SW480 (cell line): ENCODE data around the gene OR4E1.
A peak's percentile ranks its signal among the peaks of the same experiment; 100 is the strongest.
"Not testable (repeated sequence)": the region's sequence is repeated elsewhere in the genome, so short reads cannot be mapped to it uniquely, and the experiment has no call there.

ENCODE experiments used
- DNase-seq: peaks from one replicate; pipeline ENCODE4 v3.0.0-alpha.2; 2016; ENCODE audit warnings: low spot score

The OR4E1 gene, protein sequence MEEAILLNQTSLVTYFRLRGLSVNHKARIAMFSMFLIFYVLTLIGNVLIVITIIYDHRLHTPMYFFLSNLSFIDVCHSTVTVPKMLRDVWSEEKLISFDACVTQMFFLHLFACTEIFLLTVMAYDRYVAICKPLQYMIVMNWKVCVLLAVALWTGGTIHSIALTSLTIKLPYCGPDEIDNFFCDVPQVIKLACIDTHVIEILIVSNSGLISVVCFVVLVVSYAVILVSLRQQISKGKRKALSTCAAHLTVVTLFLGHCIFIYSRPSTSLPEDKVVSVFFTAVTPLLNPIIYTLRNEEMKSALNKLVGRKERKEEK

DNA sequence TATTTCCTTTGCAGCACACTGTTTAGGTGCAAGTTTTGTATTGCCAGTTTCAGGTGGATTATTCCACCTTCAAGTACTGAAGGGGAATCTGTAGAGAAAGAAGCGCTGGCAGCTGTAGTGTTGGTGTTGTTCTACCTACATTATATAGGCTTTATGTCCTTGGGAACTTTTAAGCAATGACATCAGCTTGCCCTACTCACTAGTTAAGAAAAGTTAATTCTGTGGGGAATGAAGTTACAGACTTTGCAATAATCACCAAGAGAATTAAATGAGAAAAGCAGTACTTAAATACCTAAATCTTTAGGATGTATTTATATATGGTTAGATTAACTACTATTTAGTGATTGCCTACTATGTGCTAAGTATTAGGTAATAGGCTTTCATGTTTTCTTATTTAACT, at the start of gene OR4E1:
Gene OR4E1, minus strand, starts transcription at position 101 of the 400 bp plus-strand sequence. CDS start 2,883 bp downstream, outside the sequence.
- DNase-seq = no peak

DNA sequence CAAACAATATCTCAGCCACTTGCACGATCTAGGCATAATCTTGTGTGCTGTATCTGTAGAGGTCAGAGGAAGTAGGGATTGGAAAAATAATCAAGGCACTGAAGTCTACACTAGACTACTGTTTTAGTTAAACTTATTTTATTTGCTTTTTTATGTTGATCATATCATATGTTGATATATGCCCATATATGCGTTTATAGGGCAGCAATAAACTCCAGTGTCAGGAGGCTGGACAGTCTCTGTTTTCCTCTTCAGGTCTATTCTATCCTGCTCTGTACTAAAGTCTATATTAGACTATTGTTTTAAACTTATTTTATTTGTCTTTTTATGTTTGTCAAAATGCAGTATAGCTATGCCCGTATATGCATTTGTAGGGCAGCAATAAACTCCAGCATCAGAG, 47.9 kb upstream of the OR4E1 start:
- no peak for DNase-seq

DNA sequence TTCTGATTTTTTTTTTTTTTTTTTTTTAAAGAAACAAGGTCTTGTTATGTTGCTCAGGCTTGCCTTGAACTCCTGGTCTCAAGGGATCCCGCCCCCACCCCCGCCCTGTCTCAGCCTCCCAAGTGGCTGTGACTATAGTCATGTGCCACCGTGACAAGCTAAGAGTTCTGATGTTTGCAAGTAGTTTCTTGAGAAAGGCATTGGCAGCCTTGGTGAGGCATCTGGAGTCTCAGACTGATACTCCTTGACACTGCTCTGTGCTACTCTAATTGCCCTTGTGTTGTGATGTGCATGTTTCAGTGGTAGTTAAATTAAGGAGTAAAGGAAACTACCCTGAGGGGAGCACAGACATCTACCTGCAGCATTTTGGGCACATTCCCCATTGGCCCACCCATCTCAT, 46.2 kb upstream of the OR4E1 start:
- DNase-seq = no peak

DNA sequence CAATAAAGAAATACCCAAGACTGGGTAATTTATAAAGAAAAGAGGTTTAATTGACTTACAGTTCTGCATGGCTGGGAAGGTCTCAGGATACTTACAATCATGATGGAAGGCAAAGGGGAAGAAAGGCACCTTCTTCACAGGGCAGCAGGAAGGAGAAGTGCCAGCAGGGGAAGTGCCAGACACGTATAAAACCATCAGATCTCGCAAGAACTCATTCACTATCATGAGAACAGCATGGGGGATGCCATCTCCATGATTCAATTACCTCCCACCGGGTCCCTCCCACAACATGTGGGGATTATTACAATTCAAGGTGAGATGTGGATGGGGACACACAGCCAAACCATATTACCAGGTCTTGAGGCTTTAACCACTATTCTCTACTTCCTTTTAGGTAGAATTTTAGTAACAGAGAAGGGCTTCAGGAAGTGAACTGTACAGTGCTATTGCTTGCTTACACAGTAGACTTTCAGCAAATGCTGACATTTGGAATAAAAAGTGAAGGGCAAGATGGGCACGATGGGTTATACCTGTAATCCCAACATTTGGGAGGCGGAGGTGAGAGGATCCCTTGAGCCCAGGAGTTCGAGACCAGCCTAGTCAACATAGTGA, 40.8 kb upstream of the OR4E1 start:
- no peak for DNase-seq

DNA sequence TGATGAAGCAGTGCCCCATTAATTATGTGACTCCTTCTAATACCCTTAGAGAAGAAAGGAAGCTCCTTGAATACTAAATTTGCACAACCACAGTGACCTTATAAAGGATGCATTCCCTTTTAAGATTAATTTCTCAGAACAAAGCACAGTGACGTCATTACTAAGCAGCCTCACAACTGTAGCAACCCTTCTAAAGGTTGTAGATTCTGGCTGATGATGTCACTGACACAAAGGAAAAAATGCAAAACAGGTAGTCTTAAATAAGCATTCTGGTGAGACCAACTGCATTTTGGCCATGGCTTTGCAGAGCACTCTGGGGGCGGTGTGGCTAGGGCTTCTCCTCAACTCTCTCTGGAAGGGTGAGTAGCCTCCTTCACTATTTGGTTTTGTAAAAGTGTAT, 38.4 kb upstream of the OR4E1 start:
- DNase-seq = no peak

DNA sequence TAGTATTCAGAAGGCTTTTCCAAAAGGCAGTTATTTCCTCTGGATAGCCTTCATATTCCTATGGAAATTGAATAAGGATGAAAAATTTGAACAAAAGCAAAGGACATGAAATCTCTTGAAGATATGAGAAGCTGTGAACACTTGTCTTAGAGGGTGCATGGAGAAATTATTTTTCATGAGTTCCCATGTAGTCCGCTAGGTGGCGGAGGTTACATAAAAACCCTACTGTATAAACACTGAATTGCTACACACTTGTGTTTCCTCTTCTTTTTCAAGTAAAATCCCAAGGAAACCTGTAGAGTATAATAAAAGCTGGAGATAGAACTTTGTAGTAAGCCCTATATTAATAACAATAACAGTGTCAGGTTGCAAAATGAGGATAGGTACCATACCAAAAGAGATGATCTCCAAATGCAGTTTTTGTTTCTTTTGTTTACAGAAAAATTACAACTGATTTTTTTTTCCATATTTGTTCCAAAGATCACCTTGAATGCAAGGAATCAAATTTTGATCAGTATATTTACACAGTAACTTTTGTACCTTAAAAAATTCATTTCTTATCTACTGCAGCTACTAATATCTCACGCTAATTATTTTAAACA, 37.8 kb upstream of the OR4E1 start:
- DNase-seq = peak; percentile 18

DNA sequence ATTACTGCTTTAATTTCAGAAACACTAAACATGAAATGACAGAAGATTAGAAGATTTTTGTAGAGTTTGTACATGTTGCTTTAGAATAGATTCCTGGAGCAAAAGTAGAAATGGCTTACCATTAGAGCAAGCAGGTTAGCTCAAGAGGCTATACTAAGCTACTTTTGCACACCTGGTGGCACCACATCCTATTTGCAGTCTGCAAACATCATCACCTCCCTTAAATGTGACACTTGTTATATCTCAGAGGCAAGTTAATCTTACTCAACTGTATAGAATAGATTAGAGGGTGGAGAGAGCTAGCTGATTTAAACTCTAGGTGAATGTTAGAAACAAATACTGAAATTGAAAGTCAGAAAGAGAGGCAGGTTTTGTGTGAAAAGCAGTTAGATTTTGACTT, 30.7 kb upstream of the OR4E1 start:
- DNase-seq = no peak

DNA sequence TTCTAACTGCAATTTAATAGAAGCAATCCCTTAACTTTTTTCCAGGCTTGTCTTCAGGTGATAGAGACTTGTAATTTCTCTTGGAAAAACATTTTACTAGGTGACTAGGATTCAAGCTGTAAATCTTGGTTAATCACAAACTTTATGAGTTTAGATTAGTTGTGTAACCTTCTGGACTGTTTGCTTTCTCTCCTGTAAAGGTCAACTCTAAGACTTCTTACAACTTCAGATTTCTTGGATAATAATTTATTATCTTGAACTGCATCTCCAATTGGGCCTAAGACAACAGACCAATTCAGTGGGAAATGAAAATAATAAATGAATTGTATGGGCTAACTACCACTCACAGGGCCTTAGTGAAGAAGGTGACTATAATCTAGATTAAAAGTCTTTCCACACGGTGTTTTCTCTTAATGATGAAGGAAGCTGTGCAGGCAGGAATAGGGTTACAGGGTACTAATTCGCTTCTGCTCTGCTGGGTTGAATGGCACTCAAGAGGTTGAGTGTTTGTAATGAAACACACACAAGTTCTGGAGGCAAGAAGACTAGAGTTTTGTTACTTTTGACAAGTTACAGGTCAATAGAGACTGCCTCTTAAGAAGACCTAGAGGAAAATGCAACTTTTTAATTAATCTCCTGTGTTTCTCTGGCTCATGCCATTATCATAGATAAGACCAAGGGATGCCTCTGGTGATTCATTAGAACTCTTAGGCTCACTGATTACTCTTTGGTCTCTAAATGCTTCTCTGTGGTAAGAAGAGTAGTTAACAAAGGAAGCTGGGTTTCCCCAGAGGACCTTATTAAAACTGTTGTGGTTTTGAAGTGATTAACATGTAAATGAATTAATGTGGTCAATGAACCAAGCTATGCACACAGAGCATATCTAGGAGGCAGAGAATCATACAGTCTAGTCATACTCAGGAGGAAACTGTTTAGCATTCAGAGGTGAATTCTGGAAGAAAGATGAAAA, 30.0 kb upstream of the OR4E1 start:
- DNase-seq = no peak

DNA sequence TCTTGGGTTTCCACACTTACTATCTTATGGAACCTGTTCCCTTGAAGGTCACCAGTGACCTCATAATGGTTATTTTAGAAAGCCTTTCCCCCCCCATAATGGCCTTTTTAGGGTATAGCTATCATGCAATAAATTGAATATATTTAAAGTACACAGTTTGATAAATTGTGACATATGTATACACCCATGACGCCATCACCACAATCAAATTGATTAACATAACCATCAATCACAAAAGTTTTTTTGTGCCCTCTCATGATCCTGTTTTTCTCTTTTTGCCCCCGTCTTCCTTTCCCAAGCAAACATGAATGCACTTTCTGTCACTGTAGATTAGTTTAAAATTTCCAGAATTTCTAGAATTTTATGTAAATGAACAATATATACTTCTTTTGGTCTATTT, 28.7 kb upstream of the OR4E1 start:
- DNase-seq = no peak

DNA sequence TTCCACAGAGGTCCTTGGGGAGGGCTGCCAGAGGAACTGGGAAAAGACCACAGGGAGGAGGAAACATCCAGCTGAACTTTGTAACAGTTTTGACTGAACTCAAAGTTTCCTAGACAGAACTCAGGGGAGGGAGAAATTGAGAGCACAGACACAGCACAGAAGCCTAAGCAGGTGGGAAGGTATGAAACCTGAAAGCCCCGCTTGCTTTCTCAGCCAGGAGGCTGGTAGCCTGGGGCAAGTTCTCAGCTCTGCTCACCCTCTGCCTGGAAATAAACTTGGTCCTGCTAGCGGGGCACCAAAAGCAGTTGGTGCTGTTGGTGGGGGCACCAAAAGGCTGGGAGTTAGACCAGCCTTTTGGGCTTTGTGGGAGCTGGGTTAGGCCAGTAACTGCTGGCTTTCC, 25.9 kb upstream of the OR4E1 start:
- DNase-seq = no peak

DNA sequence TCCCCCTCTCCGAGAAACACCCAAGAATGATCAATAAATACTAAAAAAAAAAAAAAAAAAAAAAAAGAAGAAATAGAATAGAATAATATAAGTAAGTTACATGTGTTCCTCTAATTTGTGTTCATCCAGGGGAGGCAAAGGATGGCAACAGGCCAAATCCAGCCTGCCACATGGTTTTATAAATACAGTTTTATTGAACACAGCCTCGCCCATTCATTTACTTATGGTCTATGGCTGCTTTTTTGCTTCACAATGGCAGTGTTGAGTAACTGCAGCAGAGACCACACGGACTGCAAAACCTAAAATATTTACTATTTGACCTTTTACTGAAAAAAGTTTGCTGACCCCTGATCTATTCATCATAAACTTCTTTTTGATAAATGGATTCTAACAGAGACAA, 24.9 kb upstream of the OR4E1 start:
- not testable (repeated sequence) for DNase-seq

DNA sequence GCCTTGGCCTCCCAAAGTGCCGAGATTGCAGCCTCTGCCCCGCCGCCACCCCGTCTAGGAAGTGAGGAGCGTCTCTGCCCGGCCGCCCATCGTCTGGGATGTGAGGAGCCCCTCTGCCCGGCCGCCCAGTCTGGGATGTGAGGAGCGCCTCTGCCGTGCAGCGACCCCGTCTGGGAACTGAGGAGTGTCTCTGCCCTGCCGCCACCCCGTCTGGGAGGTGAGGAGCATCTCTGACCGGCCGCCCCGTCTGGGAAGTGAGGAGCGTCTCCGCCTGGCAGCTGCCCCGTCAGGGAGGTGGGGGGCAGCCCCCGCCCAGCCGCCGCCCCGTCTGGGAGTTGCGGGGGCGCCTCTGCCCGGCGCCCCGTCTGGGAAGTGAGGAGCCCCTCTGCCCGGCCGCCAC, 24.0 kb upstream of the OR4E1 start:
- not testable (repeated sequence) for DNase-seq

DNA sequence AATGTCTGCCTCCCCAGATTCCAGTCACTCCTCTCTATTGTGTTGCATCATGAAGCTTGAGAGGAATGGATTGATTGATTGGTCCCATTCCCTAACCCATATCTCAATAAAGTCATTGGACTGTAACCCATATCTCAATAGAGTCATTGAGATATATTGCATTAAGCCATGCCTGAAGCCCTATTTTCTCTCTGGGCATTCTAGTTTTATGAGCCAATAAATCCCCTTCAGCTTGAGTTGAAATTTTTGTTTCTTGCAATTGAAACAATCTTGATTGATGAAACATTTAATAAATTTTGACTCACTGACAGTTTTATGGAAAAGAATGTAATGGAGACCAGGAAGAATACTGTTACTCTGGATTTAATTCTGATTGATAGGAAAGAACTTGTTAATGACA, 20.8 kb upstream of the OR4E1 start:
- DNase-seq = no peak

DNA sequence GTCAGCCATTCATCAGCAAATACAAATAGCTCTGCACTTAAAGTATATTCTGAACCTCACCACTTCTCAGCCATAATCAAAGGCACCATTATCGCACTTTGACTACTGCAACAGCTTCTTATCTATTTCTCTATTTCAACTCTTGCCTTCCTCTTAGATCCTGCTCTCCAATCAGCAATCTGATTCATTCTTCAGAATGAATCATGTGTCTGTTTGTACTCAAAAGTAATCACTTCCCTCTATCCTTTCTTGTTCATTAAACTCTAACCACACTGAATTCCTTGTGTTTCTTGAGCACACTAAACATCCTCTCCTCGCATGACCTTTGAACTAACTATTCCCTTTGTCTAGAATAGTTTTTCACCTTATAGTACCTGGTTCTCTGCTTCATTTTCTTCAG, 12.8 kb upstream of the OR4E1 start:
- DNase-seq = no peak

DNA sequence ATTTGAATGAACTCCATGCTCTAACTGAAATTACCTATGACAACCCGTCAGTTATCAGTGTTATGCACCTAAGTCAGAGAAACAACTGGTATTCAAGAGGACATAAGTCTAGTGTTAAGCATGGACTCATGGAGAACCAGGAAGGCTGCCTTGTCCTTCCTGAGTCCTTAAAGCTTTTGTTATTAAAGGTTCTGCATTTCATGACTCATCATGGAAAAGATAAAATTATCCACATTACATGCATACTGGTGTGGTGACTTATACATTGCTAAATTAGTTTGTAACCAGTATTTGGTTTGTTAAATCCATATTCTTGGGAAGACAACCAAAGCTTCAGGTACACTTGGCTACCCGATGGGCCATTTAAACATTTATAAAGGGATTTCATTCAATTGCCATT, 6.5 kb upstream of the OR4E1 start:
- peak; percentile 4 for DNase-seq

DNA sequence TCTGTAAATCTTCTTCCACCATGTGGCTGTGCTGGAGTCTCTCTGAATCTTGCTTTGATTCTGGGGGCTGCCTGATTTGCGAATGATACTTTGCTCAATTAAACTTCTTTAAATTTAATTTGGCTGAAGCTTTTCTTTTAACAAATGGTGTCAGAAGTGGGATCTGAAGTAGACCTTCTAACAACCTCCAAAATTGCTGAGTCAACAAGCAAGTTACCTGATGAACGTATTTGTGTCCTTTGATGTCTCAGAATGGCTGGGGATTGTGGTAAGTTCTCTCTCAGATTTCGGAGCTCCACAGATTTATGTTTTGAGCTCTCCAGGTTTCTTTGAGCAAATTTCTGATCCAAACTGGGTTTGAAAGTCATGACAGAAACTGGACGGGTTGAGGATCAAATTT, 1.9 kb upstream of the OR4E1 start:
- no peak for DNase-seq

DNA sequence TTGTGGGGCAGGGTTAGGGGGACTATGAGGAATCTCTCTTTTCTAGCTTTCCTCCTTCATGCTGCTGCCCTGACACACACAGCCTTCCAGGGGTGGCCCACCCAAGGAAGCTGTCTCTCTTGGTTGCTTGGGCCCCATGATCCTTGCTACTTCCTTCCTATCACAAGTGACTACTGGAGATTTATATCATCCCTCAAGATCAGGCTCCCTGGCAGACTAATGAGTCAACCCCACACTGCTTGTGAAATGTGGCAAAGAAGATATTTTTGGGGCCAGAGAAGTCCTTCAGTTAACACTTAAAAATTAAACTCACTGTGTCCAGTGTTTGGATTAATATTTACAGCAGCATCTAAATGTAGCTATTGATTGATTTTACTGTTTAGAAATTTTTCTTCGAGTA, 1.5 kb downstream of the OR4E1 start:
- no peak for DNase-seq

DNA sequence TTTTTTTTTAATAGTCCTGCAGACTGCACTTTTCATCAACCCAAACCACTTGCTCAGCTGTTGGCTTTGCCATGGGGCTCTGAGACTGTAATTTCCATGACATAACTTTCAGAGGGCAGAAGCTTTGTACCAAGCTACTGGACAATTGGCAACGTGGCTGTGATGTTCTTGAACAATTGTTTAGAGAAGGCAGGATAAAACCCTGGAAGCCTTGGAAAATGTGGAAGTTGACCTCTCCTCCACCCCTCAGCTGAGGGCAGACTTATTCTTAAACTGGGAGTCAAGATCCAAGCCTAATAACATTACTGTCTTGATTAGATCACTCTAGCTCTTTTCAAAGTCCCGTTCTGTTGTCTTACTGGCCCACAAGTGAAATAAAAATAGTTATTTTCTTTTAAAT, 2.2 kb downstream of the OR4E1 start:
- DNase-seq = no peak

DNA sequence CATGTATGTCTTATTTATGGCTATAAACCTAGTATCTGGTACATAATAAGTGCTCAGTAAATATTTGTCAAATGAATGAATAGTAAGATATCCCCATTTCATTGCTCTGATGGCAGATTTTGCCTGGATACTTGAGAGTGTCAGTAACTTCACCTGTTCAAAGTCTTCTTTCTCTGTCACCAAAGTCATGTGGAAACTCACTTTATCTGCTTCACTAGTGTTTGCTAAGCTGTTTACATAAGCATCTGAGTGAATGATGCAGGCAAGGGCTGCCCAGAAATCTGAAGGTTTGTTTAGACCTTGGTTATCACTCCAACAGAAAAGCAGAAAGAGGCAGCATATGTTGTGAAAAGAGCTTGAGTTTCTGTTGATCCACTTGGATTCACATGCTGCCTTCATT, 4.3 kb downstream of the OR4E1 start:
- no peak for DNase-seq

DNA sequence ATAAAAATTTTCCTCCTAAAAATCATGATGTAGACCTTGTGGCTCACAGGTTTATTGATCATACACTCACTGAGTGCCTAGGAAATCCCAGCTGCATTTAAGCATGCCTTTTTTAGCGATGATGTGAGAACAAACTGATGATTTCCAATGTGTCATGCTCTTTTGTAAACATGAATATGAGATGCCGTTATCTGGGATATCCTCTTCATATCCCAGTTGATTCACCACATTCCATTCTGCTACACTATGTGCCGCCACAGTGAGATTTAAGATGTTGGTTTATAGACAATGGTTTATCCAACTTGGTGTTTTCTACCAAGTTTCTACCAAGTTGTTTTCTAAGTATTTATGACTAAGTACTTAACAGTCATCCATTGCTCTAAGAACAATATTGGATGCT, 5.2 kb downstream of the OR4E1 start:
- DNase-seq = no peak

DNA sequence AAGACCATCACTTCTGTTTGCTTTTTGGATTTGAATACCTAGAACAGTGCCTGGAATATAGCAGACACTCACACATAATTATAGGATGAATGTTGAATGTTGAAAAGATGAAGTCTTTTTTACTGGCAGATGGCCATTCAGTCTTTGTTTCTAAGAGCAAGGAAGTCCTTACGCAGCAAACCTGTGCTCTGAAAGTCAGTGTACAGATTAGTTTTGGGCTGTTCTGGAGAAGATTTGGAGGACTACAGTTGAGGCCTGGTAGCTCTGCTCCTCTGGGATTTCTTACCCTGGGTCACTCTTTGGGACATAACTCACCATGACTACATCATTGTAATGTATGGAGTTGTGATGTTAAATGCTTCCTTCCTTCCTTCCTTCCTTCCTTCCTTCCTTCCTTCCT, 16.6 kb downstream of the OR4E1 start:
- no peak for DNase-seq

DNA sequence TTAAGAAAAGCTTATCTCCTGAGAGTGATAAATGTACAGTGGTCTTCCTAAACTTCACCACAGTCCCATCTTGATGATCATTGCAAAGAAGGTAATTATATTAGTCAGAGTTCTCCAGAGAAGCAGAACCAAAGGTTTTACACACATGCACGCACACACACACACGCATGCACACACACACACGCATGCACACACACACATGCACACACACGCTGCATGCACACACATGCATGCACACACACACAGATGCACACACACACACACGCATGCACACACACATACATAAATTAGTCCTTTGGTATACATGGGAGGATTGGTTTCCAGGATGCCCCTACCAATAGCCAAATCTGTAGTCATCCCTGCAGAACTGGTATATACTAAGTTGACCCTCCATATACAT, 19.4 kb downstream of the OR4E1 start:
- DNase-seq = no peak
